A673 (cell line): ENCODE results near the gene SMG7.

Experiments used
- EZH2 ChIP-seq: fragments of 200-600 bp; sonication (generic); IDR thresholded peaks from 2 replicates; pipeline ENCODE4 v1.6.1; 2017; ENCODE audit warnings: borderline replicate concordance, low read depth, mild to moderate bottlenecking, mixed read lengths, antibody characterized with exemption, low read length; ENCODE audit not compliant: poor library complexity, severe bottlenecking
- TF ChIP-seq, protein P1 (sequence below): fragments of 300-800, 200-600 bp; sonication (generic); conservative IDR thresholded peaks from 2 replicates; pipeline ENCODE4 v1.5.1; 2017; ENCODE audit warnings: low read depth, mild to moderate bottlenecking, antibody characterized with exemption, low read length, moderate library complexity, mixed read lengths

DNA sequence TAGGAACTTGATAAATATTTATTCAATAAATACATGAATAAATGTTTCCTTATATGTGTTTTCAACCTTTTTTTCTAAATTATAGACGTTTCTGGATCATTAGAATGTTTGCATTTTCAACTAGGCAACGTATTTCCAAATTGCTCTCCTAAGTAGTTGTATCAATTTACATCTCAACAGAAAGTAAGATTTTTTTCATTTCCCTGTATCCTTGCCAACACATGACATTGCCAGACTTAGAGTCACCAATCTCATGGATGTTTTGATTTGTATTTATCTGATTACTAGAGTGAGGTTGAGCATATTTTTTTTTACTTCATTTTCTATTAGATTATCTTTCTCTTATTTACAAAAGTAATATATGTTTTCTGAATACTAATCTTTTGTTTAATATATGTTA, 22.2 kb upstream of the SMG7 start:
- TF ChIP-seq, protein P1, sequence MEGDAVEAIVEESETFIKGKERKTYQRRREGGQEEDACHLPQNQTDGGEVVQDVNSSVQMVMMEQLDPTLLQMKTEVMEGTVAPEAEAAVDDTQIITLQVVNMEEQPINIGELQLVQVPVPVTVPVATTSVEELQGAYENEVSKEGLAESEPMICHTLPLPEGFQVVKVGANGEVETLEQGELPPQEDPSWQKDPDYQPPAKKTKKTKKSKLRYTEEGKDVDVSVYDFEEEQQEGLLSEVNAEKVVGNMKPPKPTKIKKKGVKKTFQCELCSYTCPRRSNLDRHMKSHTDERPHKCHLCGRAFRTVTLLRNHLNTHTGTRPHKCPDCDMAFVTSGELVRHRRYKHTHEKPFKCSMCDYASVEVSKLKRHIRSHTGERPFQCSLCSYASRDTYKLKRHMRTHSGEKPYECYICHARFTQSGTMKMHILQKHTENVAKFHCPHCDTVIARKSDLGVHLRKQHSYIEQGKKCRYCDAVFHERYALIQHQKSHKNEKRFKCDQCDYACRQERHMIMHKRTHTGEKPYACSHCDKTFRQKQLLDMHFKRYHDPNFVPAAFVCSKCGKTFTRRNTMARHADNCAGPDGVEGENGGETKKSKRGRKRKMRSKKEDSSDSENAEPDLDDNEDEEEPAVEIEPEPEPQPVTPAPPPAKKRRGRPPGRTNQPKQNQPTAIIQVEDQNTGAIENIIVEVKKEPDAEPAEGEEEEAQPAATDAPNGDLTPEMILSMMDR, result no peak
- no peak for TF ChIP-seq EZH2
